HG03095 (cell line): ENCODE data around the gene WDR27.

Experiments used
- ATAC-seq: cut with Tn5 transposase; IDR thresholded peaks from one replicate; pipeline ENCODE4 v1.9.1; 2021; ENCODE audit warnings: moderate library complexity; ENCODE audit not compliant: unreplicated experiment

The WDR27 gene

GRCh38 chr6:169568314-169569087 lies 133.3 kb downstream of the WDR27 start:
- ATAC-seq, result no peak

- no peak for ATAC-seq
Measured at GRCh38 chr6:169567819-169568218, 134.0 kb downstream of the WDR27 start.

- no peak for ATAC-seq
Measured at GRCh38 chr6:169566961-169567750, 134.7 kb downstream of the WDR27 start.

GRCh38 chr6:169566319-169566718 lies 135.5 kb downstream of the WDR27 start:
- no peak for ATAC-seq

GRCh38 chr6:169564453-169565240 lies 137.2 kb downstream of the WDR27 start:
- no peak for ATAC-seq

GRCh38 chr6:169561665-169562064 lies 140.2 kb downstream of the WDR27 start:
- no peak for ATAC-seq

GRCh38 chr6:169559592-169559991 lies 142.2 kb downstream of the WDR27 start:
- no peak for ATAC-seq

- ATAC-seq, result no peak
Measured at GRCh38 chr6:169558774-169559441, 142.9 kb downstream of the WDR27 start.

GRCh38 chr6:169558378-169558773 lies 143.5 kb downstream of the WDR27 start:
- ATAC-seq, result no peak

- no peak for ATAC-seq
Measured at GRCh38 chr6:169557887-169558286, 143.9 kb downstream of the WDR27 start.

- ATAC-seq, result peak; percentile 100
Measured at GRCh38 chr6:169556758-169557548, 144.9 kb downstream of the WDR27 start.

- no peak for ATAC-seq
Measured at GRCh38 chr6:169555971-169556617, 145.7 kb downstream of the WDR27 start.

- ATAC-seq, result no peak
Measured at GRCh38 chr6:169545982-169546381, 155.8 kb downstream of the WDR27 start.

- ATAC-seq, result no peak
Measured at GRCh38 chr6:169543704-169544103, 158.1 kb downstream of the WDR27 start.

- ATAC-seq, result no peak
Measured at GRCh38 chr6:169542491-169542890, 159.3 kb downstream of the WDR27 start.

- no peak for ATAC-seq
Measured at GRCh38 chr6:169539176-169539897, 162.5 kb downstream of the WDR27 start.

- no peak for ATAC-seq
Measured at GRCh38 chr6:169536446-169537170, 165.2 kb downstream of the WDR27 start.

- ATAC-seq, result no peak
Measured at GRCh38 chr6:169534039-169534421, 167.8 kb downstream of the WDR27 start.
